GM19240 (cell line): ENCODE measurements around the gene LONP2.
"Not testable (repeated sequence)": the region's sequence is repeated elsewhere in the genome, so short reads cannot be mapped to it uniquely, and the experiment has no call there.

Experiments used
- DNase-seq: peaks from one replicate; pipeline ENCODE4 v3.0.0; 2011; ENCODE audit warnings: low spot score; ENCODE audit not compliant: insufficient read length

Gene LONP2

GRCh38 chr16:48235556-48236136 lies 8.5 kb upstream of the LONP2 start:
- DNase-seq, result no peak

GRCh38 chr16:48236286-48236685 lies 7.8 kb upstream of the LONP2 start:
- DNase-seq, result no peak

- not testable (repeated sequence) for DNase-seq
Measured at GRCh38 chr16:48240147-48240546, 4.0 kb upstream of the LONP2 start.

- no peak for DNase-seq
Measured at GRCh38 chr16:48244863-48245195, 729 bp downstream of the LONP2 start.

- no peak for DNase-seq
Measured at GRCh38 chr16:48246066-48246465, 2.0 kb downstream of the LONP2 start.

GRCh38 chr16:48247311-48247710 lies 3.2 kb downstream of the LONP2 start, which contains the start of gene ABCC11:
Gene ABCC11 (minus strand): TSS chr16:48247539. CDS start chr16:48231921, 15,618 bp downstream.
- DNase-seq, result no peak

GRCh38 chr16:48250520-48251278 lies 6.6 kb downstream of the LONP2 start:
- DNase-seq, result no peak

GRCh38 chr16:48252013-48252412 lies 7.9 kb downstream of the LONP2 start:
- DNase-seq, result no peak

- DNase-seq, result no peak
Measured at GRCh38 chr16:48256579-48257177, 12.6 kb downstream of the LONP2 start.

- no peak for DNase-seq
Measured at GRCh38 chr16:48261569-48261968, 17.5 kb downstream of the LONP2 start.

GRCh38 chr16:48262631-48263030 lies 18.5 kb downstream of the LONP2 start:
- DNase-seq, result no peak

GRCh38 chr16:48269011-48269410 lies 24.9 kb downstream of the LONP2 start:
- DNase-seq, result no peak

GRCh38 chr16:48271728-48272127 lies 27.6 kb downstream of the LONP2 start:
- DNase-seq, result no peak

GRCh38 chr16:48272837-48273421 lies 28.8 kb downstream of the LONP2 start:
- DNase-seq, result no peak

- DNase-seq, result no peak
Measured at GRCh38 chr16:48274476-48274875, 30.4 kb downstream of the LONP2 start.

GRCh38 chr16:48276102-48276501 lies 32.0 kb downstream of the LONP2 start:
- DNase-seq, result no peak

- DNase-seq, result no peak
Measured at GRCh38 chr16:48277158-48277557, 33.1 kb downstream of the LONP2 start.

GRCh38 chr16:48279199-48279598 lies 35.1 kb downstream of the LONP2 start:
- no peak for DNase-seq

- DNase-seq, result no peak
Measured at GRCh38 chr16:48280546-48280945, 36.4 kb downstream of the LONP2 start.

GRCh38 chr16:48282636-48283263 lies 38.6 kb downstream of the LONP2 start:
- DNase-seq, result no peak

GRCh38 chr16:48284772-48285409 lies 40.8 kb downstream of the LONP2 start:
- DNase-seq, result no peak
